CD4-positive, alpha-beta T cell treated with Interleukin-4 for 1 hour (primary cell): ENCODE results near the gene BAZ1B.
"Not testable (repeated sequence)": the region's sequence is repeated elsewhere in the genome, so short reads cannot be mapped to it uniquely, and the experiment has no call there.

Experiments
- DNase-seq, 2 donors: peaks; one replicate each; pipeline ENCODE4 v3.0.0-alpha.2; 2020 to 2022

Gene BAZ1B

DNA sequence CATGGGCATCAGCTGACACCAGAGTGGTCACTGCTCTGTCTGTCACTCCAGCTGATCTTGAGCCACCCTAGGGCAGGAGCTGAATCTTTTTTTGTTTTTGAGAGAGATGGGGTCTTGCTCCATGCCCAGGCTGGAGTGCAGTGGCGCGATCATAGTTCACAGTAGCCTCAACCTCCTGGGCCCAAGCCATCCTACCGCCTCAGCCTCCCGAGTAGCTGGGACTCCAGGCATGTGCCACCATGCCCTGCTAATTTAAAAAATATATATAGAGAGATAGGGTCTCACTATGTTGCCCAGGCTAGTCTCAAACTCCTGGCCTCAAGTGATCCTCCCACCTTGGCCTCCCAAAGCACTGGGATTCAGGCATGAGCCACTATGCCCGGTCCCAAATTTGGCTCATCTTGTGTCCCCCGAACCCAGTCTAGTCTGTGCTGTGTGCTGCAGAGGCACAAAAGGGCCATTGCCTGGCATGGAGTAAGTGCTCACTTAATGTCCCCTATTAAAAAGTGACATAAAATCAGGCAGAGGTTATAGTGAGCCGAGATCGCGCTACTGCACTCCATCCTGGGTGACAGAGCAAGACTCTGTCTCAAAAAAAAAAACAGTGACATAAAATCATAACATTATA, 96.6 kb downstream of the BAZ1B start:
- DNase-seq, result no peak

DNA sequence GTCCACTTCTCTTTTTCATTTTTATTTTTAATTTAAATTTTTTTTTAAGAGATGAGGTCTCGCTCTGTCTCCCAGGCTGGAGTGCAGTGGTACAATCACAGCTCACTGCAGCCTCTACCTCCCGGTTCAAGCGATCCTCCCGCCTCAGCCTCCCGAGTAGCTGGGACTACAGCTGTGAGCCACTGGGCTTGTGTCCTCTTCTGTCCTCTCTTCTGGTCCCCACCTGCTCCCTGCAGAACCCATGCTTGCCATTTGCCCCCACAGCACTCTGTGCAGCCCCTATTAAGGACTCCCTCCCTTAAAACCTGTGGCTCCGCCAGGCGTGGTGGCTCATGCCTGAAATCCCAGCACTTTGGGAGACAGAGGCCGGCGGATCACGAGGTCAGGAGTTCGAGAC, 97.6 kb downstream of the BAZ1B start:
- no peak for DNase-seq

DNA sequence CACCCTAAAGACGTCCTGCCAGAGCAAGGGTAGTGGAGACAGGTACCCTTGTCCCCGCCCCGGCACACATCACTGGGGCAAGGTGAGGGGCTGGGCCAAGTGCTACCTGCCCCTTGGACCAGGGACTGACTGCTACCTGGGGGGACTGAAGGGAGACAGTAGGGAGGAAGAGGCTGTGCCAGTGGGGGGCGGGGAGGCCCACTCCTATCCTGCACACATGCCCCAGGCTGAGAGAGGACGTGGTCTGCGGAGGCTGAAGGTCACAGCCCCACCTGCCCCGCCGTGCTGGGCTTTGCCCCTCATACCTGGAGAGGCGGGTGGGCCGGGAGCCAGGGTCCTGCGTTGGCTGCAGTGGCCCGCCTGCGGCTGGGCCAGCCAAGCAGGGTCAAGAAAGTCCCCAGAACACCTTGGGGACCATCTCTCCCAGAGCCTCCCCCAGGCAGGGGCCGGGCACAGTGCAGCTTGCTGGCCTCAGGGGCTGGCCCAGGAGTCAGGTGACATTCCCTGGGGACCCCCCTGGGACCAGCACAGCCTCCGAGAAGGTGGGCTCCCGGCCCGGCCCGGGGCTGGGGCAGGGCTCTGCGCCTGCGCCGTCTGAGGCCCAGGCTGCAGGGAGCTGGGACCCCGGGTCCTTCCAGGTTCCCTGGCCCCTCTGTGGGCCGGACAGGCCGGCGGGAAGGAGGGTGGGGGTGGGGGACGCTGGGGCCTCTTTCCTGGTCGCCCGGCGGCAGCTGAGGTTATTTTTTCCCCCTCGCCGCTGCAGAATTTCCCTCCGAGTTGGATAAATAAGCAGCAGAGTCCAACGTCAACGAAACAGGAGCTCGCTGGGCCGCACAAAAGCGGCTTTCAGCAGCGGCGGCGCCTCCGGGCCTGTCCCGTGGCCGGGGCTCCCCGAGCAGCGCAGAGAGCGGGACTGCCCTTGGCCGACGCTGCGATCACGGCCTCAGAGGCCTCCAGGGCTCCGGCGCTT, 98.3 kb downstream of the BAZ1B start:
- no peak for DNase-seq

DNA sequence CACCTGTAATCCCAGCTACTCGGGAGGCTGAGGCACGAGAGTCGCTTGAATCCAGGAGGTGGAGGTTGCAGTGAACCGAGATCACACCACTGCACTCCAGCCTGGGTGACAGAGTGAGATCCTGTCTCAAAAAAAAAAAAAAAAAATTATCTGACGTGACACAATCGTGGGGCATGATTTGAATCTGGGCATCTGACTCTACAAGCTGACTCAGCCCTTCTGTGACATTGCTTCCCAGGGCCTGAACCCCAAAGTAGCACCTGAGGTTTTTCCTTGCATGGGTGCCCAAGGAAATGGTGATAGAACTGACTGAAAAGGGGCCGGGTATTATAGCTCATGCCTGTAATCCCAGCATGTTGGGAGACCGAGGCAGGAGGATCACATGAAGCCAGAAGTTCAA, 101.5 kb downstream of the BAZ1B start:
- DNase-seq, result not testable (repeated sequence)

DNA sequence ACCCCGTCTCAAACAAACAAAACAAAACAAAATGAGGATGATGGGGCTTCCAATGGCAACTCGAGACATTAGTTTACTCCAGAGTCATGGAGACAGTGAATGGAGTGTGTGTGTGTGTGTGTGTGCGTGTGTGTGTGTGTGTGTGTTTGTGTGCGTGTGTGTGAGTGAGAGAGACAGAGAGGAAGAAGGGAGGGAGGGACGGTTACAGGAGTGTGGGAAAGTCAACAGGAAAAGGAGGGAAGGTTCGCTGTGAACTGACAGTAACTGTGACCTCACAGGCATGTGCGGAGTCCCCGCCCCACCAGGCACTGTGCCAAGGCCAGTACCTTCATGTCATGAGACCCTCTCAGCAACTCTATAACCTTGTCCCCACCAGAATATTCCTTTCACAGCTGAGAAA, 102.1 kb downstream of the BAZ1B start:
- not testable (repeated sequence) for DNase-seq

DNA sequence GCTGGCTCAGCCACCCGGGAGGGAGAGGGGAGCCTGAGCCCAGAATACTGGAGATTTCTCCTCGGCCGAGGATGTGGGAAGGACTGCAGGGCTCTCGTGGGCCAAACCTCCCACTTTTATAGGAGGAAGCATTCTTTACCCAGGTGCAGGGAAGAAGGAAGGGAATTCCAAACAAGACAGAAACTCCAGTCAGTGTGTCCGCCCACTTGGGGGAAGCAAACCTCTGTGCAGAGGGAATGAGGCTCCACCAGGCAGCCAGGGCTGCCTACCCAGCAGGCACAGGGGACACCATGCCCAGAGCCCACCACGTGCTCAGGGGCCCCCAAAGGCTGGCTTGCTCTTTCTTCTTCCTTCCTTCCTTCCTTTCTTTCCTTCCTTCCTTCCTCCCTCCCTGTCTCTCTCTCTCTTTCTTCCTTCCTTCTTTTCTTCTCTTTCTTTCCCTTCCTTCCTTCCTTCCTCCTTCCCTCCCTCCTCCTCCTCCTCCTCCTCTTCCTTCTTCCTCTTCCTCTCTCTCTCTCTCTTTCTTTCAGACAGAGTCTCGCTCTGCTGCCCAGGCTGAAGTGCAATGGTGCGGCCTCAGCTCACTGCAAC, 103.9 kb downstream of the BAZ1B start:
- DNase-seq, result no peak

DNA sequence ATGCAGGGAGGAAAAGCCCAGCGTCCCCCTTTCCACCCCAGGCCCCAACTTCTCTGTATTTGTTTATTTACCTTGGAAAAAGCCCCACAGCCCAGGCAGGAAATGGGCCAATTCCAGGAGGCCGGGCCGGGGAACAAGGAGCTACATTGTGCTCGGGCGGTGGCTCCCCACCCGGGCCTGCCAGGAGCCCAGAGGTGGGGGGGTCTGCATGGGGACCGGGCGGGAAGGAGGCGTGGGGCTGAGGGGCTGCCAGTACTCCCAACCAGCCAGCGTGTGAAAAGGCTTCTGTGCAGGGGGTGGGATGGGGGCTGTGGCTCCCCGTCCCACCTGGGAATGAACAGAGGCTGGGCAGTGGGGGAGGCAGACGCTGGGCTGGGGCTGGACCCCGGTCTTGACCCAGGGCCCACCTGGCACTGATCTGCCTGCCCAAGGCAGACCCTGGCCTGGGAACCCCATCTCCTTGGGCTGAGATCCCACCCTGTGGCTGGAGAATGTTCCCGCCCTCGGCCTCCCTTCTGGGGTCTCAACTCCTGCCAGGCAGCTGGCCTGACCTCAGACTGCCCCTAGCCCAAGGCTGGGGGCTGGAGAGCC, 111.5 kb downstream of the BAZ1B start:
- not testable (repeated sequence) for DNase-seq

DNA sequence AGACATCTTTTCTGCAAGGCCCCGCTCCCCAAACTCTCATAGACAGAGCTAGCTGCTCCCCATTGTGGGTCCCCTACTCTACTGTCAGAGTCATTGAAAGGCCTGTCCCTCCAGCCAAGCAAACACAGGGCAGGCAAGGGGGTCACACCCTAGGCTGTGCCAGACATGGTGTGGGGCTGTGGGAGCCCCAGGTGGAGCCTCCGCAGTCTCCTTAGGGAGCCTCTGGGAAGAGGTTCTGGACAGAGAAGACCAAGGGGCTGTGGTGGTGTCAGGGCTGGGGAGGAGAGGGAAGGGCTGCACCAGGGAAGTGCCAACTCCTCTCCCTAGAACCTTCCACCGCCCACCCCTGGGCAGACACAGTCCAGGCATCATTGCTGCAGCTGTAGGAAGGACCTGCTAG, 117.2 kb downstream of the BAZ1B start:
- DNase-seq, result not testable (repeated sequence)

DNA sequence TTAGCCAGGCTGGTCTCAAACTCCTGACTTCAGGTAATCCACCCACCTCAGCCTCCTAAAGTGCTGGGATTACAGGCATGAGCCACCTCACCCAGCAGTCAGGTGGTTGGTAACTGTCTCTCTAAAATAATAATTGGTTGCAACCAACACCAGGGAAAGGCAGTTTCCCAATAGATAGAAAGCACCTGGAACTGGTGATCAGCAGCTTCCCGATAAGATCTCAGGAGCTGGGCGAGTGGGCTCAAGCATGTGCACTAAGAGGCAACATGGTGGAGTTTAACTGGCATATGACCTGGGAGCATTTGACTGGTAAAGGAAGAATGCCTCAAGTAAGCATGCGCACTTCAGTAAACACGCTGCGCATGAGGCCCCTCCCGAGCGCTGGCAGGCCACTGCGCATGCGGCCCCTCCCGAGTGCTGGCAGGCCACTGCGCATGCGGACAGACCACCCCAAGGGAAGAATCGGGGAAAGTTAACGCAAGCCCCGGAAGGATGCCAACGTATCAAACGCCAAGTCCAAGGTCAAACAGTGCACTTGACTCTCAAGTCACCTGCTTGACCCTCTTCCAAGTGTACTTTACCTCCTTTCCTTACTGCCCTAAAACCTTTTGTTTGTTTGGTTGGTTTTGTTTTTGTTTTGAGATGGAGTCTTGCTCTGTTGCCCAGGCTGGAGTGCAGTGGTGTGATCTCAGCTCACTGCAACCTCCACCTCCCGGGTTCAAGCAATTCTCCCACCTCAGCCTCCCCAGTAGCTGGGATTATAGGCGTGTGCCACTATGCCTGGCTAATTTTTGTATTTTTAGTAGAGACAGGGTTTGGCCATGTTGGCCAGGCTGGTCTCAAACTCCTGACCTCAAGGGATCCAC, 122.7 kb downstream of the BAZ1B start:
- peak; percentile 79 to 84 for DNase-seq

DNA sequence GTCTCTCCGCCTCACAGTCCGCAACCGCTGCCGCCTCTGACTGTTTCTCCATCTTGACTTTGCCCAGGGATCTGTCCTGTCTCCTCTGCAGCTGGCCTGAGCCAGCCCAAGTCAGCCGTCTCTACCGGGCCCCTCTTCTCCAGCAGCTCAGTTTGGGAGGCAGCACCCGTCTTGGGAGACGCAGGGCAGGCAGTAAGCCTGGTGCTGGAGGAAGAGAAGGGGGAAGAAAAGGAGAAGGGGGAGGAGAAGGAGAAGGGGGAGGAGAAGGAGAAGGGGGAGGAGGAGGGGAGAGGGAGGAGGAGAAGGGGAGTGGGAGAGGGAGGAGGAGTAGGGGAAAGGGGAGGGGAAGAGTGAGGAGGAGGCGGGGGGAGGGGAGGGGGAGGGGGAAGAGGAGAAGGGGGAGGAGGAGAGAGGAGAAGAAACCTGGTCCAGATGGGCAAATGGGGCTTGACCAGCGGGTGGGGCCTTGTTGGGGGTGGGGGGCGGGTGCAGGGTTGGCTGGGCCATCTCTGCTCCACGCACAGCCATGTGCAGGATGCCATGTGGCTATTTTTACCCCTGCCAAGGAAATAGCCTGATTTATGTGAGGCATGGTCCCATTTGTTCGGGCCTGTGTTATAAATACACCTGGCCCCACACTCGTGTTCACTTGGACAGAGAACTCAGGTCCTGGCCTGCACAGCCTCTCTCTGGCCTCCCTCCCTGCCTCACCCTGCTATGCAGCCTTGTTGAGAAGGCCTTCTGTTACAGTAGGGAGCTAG, 124.4 kb downstream of the BAZ1B start:
- no peak for DNase-seq

DNA sequence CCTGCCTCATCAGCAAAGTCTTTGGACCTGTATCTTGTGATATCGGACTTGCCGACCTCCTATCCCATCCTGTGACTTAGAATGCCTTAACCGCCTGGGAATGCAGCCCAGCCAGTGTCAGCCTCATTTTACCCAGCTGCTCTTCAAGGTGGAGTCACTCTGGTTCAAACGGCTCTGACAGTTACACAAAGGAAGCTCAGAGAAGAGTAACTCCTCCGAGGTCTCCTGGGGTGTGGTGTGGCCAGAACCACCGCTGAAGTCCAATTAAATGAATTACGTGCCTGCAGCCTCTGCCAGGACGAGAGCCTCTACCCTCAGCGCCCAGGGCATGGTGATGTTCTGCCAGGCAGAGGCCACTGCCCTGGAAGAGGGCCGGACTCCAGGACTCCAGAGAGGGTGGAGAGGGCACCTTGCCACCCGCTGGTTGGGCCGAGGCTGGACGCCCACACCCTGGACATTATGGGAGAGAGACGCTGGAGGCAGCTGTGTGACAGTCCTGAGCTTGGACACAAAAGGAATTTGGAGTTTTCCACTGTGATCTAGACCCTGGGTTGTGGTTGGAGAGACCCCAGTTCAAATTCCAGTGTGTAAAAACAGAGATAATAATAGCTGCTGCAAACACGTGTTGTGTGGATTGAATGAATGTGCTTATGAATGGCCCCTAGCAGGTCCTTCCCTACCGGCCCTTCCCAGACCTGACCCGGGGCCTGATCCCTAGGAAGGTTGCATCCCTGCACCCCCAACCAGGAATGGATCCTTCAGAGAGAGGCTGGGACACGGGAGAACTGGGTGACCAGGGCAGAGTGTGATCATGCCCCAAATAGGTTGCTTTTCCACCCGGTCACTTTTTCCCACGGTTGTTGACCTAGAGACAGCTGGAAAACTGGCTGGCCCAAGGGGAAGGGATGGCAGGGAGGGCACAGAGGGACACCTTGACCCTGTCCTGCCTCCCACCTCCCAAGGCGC, 126.3 kb downstream of the BAZ1B start:
- no peak for DNase-seq

DNA sequence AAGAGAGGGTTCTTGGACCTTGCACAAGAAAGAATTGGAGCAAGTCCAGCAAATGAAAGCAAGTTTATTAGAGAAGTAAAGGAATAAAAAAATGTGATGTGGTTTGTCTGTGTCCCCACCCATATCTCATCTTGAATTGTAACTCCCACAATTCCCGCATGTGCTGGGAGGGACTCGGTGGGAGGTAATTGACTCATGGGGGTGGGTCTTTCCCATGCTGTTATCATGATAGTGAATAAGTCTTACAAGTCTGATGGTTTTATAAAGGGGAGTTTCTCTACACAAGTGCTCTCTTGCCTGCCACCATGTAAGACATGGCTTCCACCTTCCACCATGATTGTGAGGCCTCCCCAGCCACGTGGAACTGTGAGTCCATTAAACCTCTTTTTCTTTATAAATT, 127.7 kb downstream of the BAZ1B start:
- DNase-seq, result no peak

DNA sequence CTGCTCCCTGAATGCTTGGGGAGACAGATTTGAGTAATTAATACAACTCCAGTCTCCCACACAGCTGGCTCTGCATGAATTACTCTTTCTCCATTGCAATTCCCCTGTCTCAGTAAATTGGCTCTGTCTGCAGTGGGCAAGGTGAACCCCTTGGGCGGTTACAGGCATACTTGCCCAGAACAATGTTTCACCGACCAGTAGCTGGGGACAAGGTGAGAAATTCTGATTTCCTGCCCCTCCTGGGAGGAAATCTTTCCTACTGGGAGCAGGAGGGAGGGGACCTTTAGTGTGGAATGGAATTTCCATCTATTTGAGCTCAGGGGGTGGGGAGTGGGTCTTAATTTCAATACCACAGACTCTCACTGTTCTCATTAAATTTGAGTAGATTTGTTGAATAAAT, 130.7 kb downstream of the BAZ1B start:
- DNase-seq, result no peak
